Measurements from ENCODE around the gene MED14. TPM values are rescaled to one million over a fixed set of nuclear protein-coding genes. Genes with fewer than 3 reads are reported as not detected.
"Not testable (repeated sequence)": the region's sequence is repeated elsewhere in the genome, so short reads cannot be mapped to it uniquely, and the experiment has no call there.

Gene MED14
- 10 to 100 TPM; 55.3 to 79.1 (median 66.1) TPM for total RNA-seq
- 46.8 TPM for total RNA-seq (2013)

- Mint-ChIP-seq H3K4me1 (peaks cover 30 to 40% of the 10 kb centered on the region in 2 donors), H3K27ac (peak within 1 kb of the TSS; percentile 96 to 98), H3K36me3 (no peaks in the 10 kb centered on the region), H3K4me3 (peak within 1 kb of the TSS; percentile 98), H3K9me3 (no peaks in the 10 kb centered on the region), H3K27me3 (ENCODE audit: low read depth in 2 of 2) (peaks cover 0 to 13% of the 10 kb centered on the region in 2 donors)
- peak within 1 kb of the TSS; percentile 61 for H3K4me3 ChIP-seq (ENCODE audit: low read length)
- no peaks in the 10 kb centered on the region for H3K36me3 ChIP-seq (ENCODE audit: control insufficient read depth, insufficient read depth, low read length)
- peak; percentile 31 for TF ChIP-seq CTCF (IDR thresholded peaks at IDR 0.05)
- H3K27ac ChIP-seq (ENCODE audit: low read length), result peak within 1 kb of the TSS; percentile 96
- no peaks in the 10 kb centered on the region for H3K9me3 ChIP-seq (ENCODE audit: control insufficient read depth, insufficient read depth, low read length)
- intact Hi-C loops (cut with micrococcal nuclease), result loop anchor here (1.0 to 10.0 kb wide), 4 partner anchors 88 to 597 kb away; partner anchors contain the start of genes ATP6AP2, CXorf38, DDX3X and USP9X
- H3K4me1 ChIP-seq (ENCODE audit: control insufficient read depth, insufficient read depth, low read length), result peaks cover 14% of the 10 kb centered on the region
- ATAC-seq (peak; percentile 84 to 95 (median 84)), DNase-seq (peak; percentile 80 to 94)
- WGBS (ENCODE audit: insufficient coverage), result under 1% methylated on average over 88 of the region's 88 CpGs
- no peaks in the 10 kb centered on the region for H3K27me3 ChIP-seq (ENCODE audit: control insufficient read depth, insufficient read depth, low read length)
These were observed at the start of gene MED14 for GRCh38 chrX:40735325-40736169. Gene MED14, minus strand, starts transcription at chrX:40735542. Its CDS starts 130 bp downstream, at chrX:40735412.

GRCh38 chrX:40784516-40785151, 49.3 kb upstream of the MED14 start:
- Histone ChIP-seq H3K27ac (ENCODE audit: low read length) (no peak overlapping the region), H3K36me3 (ENCODE audit: control insufficient read depth, insufficient read depth, low read length) (no peaks in the 10 kb centered on the region), H3K27me3 (ENCODE audit: control insufficient read depth, insufficient read depth, low read length) (no peaks in the 10 kb centered on the region), H3K9me3 (ENCODE audit: control insufficient read depth, insufficient read depth, low read length) (no peaks in the 10 kb centered on the region), H3K4me3 (ENCODE audit: low read length) (no peak overlapping the region), H3K4me1 (ENCODE audit: control insufficient read depth, insufficient read depth, low read length) (no peaks in the 10 kb centered on the region)
- H3K36me3 Mint-ChIP-seq, result no peaks in the 10 kb centered on the region
- no peak for DNase-seq
- 86% methylated on average over 2 of the region's 4 CpGs for WGBS (ENCODE audit: insufficient coverage)
- no peaks in the 10 kb centered on the region for H3K9me3 Mint-ChIP-seq
- H3K4me3 Mint-ChIP-seq, result no peak overlapping the region
- no peak overlapping the region for H3K27ac Mint-ChIP-seq
- intact Hi-C loops (cut with micrococcal nuclease), result no loop called here
- H3K4me1 Mint-ChIP-seq, result no peaks in the 10 kb centered on the region
- peaks cover 0 to 49% of the 10 kb centered on the region in 2 donors for H3K27me3 Mint-ChIP-seq (ENCODE audit: low read depth in 2 of 2)
- TF ChIP-seq CTCF (IDR thresholded peaks at IDR 0.05), result no peak
- no peak for ATAC-seq

- ATAC-seq; H3K27me3 ChIP-seq (ENCODE audit: control insufficient read depth, insufficient read depth, low read length); H3K4me1 ChIP-seq (ENCODE audit: control insufficient read depth, insufficient read depth, low read length); H3K4me3 Mint-ChIP-seq; H3K36me3 ChIP-seq (ENCODE audit: control insufficient read depth, insufficient read depth, low read length); H3K27ac Mint-ChIP-seq; H3K9me3 ChIP-seq (ENCODE audit: control insufficient read depth, insufficient read depth, low read length); H3K36me3 Mint-ChIP-seq; H3K9me3 Mint-ChIP-seq; H3K4me3 ChIP-seq (ENCODE audit: low read length); H3K27ac ChIP-seq (ENCODE audit: low read length); DNase-seq; H3K4me1 Mint-ChIP-seq; intact Hi-C loops (cut with micrococcal nuclease): not testable (repeated sequence)
- WGBS (ENCODE audit: insufficient coverage), result 97% methylated on average over 7 of the region's 11 CpGs
- H3K27me3 Mint-ChIP-seq (ENCODE audit: low read depth in 2 of 2), result peaks cover 3 to 56% of the 10 kb centered on the region in 2 donors
These were observed 47.4 kb upstream of the MED14 start for GRCh38 chrX:40782644-40783259.

GRCh38 chrX:40780951-40781350, 45.6 kb upstream of the MED14 start:
- H3K4me3 ChIP-seq (ENCODE audit: low read length), result no peak overlapping the region
- H3K27ac ChIP-seq (ENCODE audit: low read length), result no peak overlapping the region
- no peak overlapping the region for H3K4me3 Mint-ChIP-seq
- WGBS (ENCODE audit: insufficient coverage), result 71% methylated on average over 1 of the region's 2 CpGs
- no peaks in the 10 kb centered on the region for H3K9me3 Mint-ChIP-seq
- no peak overlapping the region for H3K27ac Mint-ChIP-seq
- H3K4me1 ChIP-seq (ENCODE audit: control insufficient read depth, insufficient read depth, low read length), result no peaks in the 10 kb centered on the region
- H3K9me3 ChIP-seq (ENCODE audit: control insufficient read depth, insufficient read depth, low read length), result no peaks in the 10 kb centered on the region
- H3K36me3 ChIP-seq (ENCODE audit: control insufficient read depth, insufficient read depth, low read length), result no peaks in the 10 kb centered on the region
- no peaks in the 10 kb centered on the region for H3K27me3 ChIP-seq (ENCODE audit: control insufficient read depth, insufficient read depth, low read length)
- ATAC-seq (no peak), DNase-seq (no peak)
- H3K36me3 Mint-ChIP-seq, result no peaks in the 10 kb centered on the region
- intact Hi-C loops (cut with micrococcal nuclease), result no loop called here
- H3K27me3 Mint-ChIP-seq (ENCODE audit: low read depth in 2 of 2), result peaks cover 3 to 50% of the 10 kb centered on the region in 2 donors
- no peak for TF ChIP-seq CTCF (IDR thresholded peaks at IDR 0.05)
- H3K4me1 Mint-ChIP-seq, result no peaks in the 10 kb centered on the region
